C4-2B (cell line): Measurements from ENCODE around the gene HCFC1.

Experiments
- ZFX ChIP-seq: fragments of 450-650 bp; IDR thresholded peaks from 2 replicates; pipeline ENCODE4 v1.6.1; 2017
- TF ChIP-seq, protein P1 (sequence below): fragments of 450-650 bp; conservative IDR thresholded peaks from 2 replicates; pipeline ENCODE4 v1.5.1; 2017; ENCODE audit warnings: mild to moderate bottlenecking

DNA sequence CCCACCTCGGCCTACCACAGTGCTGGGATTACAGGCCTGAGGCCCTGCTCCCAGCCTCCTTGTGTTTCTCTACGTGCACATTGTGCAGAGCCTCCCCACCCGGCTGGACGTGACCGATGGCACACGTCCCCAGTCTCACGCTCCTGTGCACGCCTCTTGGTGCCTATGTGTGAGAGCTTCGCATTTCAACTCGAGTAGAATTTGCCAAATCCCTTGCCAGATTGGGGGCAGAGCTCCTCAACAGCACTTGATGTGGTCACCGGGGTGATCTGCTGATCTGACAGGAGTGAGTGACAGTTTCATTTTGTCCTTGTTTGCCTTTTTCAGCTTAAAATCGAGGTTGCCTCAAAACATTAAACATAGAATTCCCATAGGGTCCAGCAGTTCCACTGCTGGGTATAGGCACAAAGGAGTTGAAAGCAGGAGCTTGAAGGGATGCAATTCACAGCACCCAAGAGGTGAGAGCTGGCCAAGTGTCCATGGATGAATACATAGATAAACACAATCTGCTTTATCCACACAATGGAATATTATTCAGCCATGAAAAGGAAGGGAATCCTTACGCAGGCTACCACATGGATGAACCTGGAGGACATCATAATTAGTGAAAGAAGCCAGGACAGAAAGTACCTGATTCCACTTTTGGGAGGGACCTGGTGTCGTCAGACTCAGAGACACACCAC is 18.5 kb upstream of the HCFC1 start:
- TF ChIP-seq, protein P1, sequence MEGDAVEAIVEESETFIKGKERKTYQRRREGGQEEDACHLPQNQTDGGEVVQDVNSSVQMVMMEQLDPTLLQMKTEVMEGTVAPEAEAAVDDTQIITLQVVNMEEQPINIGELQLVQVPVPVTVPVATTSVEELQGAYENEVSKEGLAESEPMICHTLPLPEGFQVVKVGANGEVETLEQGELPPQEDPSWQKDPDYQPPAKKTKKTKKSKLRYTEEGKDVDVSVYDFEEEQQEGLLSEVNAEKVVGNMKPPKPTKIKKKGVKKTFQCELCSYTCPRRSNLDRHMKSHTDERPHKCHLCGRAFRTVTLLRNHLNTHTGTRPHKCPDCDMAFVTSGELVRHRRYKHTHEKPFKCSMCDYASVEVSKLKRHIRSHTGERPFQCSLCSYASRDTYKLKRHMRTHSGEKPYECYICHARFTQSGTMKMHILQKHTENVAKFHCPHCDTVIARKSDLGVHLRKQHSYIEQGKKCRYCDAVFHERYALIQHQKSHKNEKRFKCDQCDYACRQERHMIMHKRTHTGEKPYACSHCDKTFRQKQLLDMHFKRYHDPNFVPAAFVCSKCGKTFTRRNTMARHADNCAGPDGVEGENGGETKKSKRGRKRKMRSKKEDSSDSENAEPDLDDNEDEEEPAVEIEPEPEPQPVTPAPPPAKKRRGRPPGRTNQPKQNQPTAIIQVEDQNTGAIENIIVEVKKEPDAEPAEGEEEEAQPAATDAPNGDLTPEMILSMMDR = no peak
- TF ChIP-seq ZFX = no peak
